DMS153 (cell line): Measurements from ENCODE around the gene NAV3.
A peak's percentile ranks its signal among the peaks of the same experiment; 100 is the strongest.

ENCODE experiments used
- DNase-seq: peaks from one replicate; lab custom pipeline; 2025; lab: John Stamatoyannopoulos, UW

Gene NAV3, protein sequence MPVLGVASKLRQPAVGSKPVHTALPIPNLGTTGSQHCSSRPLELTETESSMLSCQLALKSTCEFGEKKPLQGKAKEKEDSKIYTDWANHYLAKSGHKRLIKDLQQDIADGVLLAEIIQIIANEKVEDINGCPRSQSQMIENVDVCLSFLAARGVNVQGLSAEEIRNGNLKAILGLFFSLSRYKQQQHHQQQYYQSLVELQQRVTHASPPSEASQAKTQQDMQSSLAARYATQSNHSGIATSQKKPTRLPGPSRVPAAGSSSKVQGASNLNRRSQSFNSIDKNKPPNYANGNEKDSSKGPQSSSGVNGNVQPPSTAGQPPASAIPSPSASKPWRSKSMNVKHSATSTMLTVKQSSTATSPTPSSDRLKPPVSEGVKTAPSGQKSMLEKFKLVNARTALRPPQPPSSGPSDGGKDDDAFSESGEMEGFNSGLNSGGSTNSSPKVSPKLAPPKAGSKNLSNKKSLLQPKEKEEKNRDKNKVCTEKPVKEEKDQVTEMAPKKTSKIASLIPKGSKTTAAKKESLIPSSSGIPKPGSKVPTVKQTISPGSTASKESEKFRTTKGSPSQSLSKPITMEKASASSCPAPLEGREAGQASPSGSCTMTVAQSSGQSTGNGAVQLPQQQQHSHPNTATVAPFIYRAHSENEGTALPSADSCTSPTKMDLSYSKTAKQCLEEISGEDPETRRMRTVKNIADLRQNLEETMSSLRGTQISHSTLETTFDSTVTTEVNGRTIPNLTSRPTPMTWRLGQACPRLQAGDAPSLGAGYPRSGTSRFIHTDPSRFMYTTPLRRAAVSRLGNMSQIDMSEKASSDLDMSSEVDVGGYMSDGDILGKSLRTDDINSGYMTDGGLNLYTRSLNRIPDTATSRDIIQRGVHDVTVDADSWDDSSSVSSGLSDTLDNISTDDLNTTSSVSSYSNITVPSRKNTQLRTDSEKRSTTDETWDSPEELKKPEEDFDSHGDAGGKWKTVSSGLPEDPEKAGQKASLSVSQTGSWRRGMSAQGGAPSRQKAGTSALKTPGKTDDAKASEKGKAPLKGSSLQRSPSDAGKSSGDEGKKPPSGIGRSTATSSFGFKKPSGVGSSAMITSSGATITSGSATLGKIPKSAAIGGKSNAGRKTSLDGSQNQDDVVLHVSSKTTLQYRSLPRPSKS (N-terminal part only)

GRCh38 chr12:77830583-77831351 is at the start of gene NAV3:
Gene NAV3, plus strand, starts transcription at chr12:77830894. Its CDS starts 568 bp downstream, at chr12:77831462.
- no peak for DNase-seq

DNA sequence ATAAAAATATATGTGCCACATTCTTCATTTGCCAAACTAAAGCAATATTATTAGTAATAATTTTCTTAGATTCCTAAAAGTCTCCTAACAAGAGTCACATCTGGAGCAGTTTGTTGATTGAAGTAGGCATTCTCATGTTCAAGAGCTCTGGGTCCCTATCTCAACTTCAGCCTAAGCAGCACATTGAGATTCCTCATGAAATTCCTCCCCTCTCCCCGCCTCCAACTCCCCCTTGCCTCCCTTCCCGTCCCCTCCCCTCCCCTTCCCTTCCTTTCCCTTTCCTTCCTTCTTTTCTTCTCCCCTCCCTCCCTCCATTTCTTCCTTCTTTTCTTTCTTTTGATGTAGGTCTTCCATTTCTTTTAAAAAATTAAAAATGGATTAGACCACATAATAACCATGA is 48.7 kb upstream of the NAV3 start:
- DNase-seq, result no peak

GRCh38 chr12:77782766-77783165 is 47.9 kb upstream of the NAV3 start:
- DNase-seq, result no peak

GRCh38 chr12:77785211-77785610 is 45.5 kb upstream of the NAV3 start:
- no peak for DNase-seq

- DNase-seq, result no peak
These were observed 44.0 kb upstream of the NAV3 start for GRCh38 chr12:77786675-77787074.

DNA sequence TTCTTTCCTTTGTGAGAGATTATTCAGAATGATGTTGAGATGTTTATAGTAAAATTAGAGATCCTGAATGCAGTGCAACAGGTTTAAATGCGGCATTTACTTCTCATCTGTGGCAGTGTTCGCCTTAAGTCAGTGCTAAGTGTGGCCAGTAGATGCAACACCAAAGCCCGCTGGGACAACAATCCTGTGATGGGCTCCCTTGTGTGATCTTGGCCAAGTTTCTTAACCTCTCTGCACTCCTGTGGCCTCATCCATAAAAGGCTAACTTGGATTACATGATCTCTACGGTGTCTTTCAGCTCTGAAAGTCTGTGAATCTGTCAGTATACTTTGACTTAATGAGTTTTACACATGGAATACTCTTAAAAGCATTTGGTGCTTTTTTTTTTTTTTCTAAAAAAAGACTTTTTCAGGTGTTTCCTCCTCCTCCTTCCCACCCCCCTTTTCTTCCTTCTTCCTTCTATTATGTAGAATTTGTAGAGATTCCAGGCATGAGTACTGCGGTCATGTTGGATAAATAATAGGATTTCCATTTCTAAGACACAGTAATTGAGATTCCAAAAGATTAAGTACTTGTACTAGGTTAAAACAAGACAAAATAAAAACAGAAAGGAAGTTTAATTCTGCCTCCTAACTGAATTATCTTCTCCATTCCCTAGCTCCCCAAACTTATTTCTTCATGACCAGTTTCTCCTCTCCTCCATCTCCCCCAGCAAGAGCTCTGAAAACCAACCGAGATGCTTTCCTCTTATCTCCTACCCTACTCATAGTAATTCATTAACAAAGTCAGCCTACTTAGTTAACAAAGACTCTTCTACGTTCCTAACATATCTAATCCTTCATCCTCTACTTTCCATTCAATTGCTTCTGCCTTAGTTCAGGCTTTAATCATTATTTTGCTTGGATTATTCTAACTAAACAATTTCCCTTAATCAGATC is 42.2 kb upstream of the NAV3 start:
- DNase-seq, result no peak

DNA sequence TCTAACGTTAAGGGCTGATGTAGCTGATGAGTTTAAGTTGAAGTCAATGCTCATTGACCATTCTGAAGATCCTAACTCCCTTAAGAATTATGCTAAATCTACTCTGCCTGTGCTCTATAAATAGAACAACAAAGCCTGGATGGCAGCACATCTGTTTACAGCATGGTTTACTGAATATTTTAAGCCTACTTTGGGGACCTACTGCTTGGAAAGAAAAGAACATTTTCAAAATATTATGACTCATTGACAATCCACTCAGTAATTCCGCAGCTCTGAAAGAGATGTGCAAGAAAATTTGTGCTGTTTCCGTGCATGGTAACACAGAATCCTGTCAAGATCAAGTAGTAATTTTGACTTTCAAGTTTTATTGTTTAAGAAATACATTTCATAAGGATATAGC is 35.0 kb upstream of the NAV3 start:
- no peak for DNase-seq

DNA sequence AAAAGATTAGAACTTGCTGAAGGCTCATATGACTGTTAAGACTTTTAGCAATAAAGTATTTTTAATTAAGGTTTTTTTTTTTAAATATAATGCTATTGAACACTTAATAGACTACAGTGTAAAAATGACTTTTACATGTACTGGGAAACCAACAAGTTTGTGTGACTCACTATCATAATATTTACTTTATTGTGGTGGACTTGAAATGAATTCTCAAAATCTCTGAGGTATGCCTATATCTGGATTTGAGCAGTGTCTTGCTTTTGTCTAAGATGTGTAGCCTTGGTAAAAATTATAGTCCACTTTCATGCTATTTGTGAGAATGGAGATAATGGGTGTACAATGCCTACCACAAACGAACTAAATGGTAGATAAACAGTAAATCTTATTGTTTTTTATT is 33.9 kb upstream of the NAV3 start:
- no peak for DNase-seq

- no peak for DNase-seq
These were observed 30.2 kb upstream of the NAV3 start for GRCh38 chr12:77800501-77800900.

DNA sequence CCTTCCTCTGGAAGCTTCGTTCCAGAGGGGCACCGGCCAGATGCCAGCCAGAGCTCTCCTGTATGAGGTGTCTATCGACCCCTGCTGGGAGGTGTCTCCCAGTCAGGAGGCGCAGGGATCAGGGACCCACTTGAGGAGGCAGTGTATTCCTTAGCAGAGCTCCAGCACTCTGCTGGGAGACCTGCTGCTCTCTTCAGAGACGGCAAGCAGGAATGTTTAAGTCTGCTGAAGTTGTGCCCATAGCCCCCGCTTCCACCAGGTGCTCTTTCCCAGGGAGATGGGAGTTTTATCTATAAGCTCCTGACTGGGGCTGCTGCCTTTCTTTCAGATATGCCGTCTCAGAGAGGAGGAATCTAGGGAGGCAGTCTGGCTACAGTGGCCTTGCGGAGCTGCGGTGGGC is 22.2 kb upstream of the NAV3 start:
- DNase-seq, result no peak

- DNase-seq, result no peak
These were observed 17.1 kb upstream of the NAV3 start for GRCh38 chr12:77813558-77813957.

DNA sequence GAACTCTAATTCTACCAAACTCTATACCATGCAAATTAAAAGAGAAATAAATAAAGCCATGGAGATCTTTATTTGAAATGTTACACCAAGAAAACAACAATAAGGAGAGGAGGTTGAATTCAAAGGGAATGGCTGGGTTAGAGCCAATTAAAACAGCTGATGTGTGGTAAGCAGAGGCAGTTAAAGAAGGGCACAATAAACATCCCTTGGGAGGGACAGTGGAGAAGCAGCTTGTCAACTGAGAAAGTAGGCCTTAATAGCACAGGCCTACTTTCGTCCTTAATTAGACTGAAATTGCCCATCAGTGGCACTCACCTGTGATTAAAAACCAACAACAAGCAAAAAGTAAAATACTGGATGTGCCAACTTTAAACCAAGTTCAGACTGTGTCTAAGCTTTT is 16.3 kb upstream of the NAV3 start:
- DNase-seq, result peak; percentile 63

DNA sequence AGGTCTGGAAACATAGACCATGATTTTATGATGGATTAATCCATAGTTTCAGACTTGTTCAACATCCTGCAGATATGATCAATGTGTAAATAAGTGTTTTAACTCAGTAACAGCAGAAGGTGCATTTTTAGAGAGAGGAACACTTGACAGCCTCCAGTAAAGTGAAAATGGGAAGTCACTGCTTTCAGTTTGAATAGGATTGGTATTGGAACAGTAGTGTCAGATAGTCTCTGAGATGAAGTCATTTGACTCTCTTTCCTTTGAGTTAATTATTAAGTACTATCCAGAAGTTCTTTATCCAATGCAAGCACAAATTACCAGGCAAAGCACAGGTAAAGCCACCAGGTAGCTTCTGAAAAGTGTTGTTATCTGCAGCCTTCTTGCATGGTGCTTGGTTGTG is 14.5 kb upstream of the NAV3 start:
- DNase-seq, result no peak

DNA sequence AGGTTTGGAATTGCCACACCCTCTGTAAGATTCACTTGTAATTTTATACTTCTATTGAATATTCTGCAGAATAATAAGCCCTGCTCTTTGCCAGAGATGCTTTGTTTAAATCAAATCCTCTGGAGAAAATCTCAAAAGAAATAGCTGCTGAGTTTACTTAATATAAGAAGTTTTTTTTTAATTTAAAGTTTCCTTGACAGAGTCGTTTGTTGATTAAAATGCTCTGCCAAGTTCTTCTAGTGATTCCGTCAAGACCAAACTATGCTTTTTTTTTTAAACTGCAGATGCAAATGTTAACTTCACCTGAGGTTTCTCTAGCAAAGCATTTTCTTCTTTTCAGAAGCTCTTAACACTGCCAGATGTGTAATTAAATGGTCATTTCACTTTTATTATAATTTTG is 13.4 kb upstream of the NAV3 start:
- no peak for DNase-seq

GRCh38 chr12:77818351-77818750 is 12.3 kb upstream of the NAV3 start:
- DNase-seq, result no peak

GRCh38 chr12:77821699-77822203 is 8.9 kb upstream of the NAV3 start:
- no peak for DNase-seq

DNA sequence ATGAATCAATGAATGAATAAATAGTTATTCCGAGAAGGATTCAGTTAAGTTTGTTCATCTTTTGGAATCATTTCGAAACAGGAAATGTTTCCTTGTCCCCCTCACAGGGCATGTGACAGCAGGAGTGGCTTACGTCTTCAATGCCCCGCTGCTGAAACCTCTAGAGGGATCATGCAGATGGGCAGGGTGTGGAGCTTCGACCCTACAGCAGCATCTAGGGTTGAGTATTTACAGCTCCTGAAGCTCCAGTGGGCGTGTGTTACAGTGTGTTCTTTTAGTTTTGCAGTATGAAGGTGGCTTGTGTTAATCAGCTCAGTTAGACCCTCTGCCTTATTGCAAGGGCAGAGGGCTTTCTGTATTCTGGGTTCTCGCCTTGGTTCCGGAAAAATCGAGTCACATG is 2.6 kb downstream of the NAV3 start:
- no peak for DNase-seq

DNA sequence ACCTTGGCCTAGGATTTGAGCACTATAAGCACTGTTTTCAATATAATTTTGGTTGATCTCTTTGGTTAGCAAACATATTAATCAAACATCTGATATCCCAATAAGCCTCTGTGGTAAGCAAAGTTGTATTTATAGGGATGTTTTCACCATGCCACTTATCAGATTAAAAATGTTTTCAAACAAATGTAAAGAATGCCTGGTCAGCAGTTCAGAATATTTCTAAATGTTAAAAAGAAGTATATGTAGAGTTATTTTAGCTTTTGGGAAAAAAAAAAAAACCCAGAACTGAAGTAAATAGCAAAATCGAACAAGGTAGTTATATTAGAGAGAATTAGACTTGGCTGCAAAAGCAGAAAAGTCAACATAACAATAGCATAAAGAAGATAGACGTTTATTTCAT is 3.9 kb downstream of the NAV3 start:
- no peak for DNase-seq

- DNase-seq, result no peak
These were observed 5.3 kb downstream of the NAV3 start for GRCh38 chr12:77835969-77836368.

GRCh38 chr12:77837876-77838291 is 7.2 kb downstream of the NAV3 start:
- no peak for DNase-seq

- DNase-seq, result peak; percentile 30
These were observed 10.8 kb downstream of the NAV3 start for GRCh38 chr12:77841521-77841920.
